HG02623 (cell line): ENCODE measurements around the gene AATF.

Source experiments
- ATAC-seq: cut with Tn5 transposase; IDR thresholded peaks from one replicate; pipeline ENCODE4 v1.9.1; 2021; ENCODE audit warnings: moderate library complexity; ENCODE audit not compliant: unreplicated experiment

The AATF gene

GRCh38 chr17:36941265-36942010 lies 7.3 kb upstream of the AATF start:
- ATAC-seq = no peak

GRCh38 chr17:36942019-36942599 lies 6.6 kb upstream of the AATF start:
- no peak for ATAC-seq

- no peak for ATAC-seq
Measured at GRCh38 chr17:36942631-36943125, 6.1 kb upstream of the AATF start.

GRCh38 chr17:36943250-36944191 lies 5.2 kb upstream of the AATF start:
- no peak for ATAC-seq

GRCh38 chr17:36944553-36944952 lies 4.2 kb upstream of the AATF start:
- ATAC-seq = no peak

- no peak for ATAC-seq
Measured at GRCh38 chr17:36945140-36945539, 3.6 kb upstream of the AATF start.

- no peak for ATAC-seq
Measured at GRCh38 chr17:36945959-36946725, 2.6 kb upstream of the AATF start.

- ATAC-seq = no peak
Measured at GRCh38 chr17:36946726-36947091, 2.0 kb upstream of the AATF start.

- ATAC-seq = no peak
Measured at GRCh38 chr17:36947922-36948716, 635 bp upstream of the AATF start.

- ATAC-seq = no peak
Measured at GRCh38 chr17:36949461-36949927, 740 bp downstream of the AATF start.

- ATAC-seq = no peak
Measured at GRCh38 chr17:36950027-36950426, 1.3 kb downstream of the AATF start.

- no peak for ATAC-seq
Measured at GRCh38 chr17:36951084-36951789, 2.5 kb downstream of the AATF start.

GRCh38 chr17:36971508-36971907 lies 22.8 kb downstream of the AATF start:
- no peak for ATAC-seq

- no peak for ATAC-seq
Measured at GRCh38 chr17:36972186-36972700, 23.5 kb downstream of the AATF start.

- ATAC-seq = no peak
Measured at GRCh38 chr17:36972905-36973304, 24.2 kb downstream of the AATF start.

GRCh38 chr17:36975922-36976515 lies 27.3 kb downstream of the AATF start:
- ATAC-seq = no peak

- no peak for ATAC-seq
Measured at GRCh38 chr17:36977066-36977465, 28.3 kb downstream of the AATF start.

- ATAC-seq = no peak
Measured at GRCh38 chr17:36977568-36977967, 28.8 kb downstream of the AATF start.
